HCT116 (cell line): ENCODE measurements around the gene NR1H3. TPM values are rescaled to one million over a fixed set of nuclear protein-coding genes. Genes with fewer than 3 reads are reported as not detected.

ENCODE experiments used
- ATAC-seq: fragments of 200-7000 bp; cut with Tn5 transposase; 2 replicates; pipeline ENCODE4 v1.9.1; 2020; ENCODE audit warnings: mild to moderate bottlenecking, moderate library complexity
- BruUV-seq: library from RNA; stranded (reverse); fragments of 400-500 nt; replicated peaks from 2 replicates; lab custom pipeline; 2021; lab: Mats Ljungman, UMichigan
- CTCF ChIA-PET: fragments of 300-600 bp; sonication (Branson Sonifier 250); formaldehyde crosslinking; loops from one replicate; lab custom pipeline; 2021; ENCODE audit warnings: antibody characterized with exemption; lab: Charles Lee
- POLR2A ChIA-PET: fragments of 300-600, 350-600 bp; sonication (Branson Sonifier 250); formaldehyde crosslinking; loops from one replicate; lab custom pipeline; 2021; ENCODE audit warnings: antibody characterized with exemption; lab: Charles Lee
- RAD21 ChIA-PET, 2 experiments: fragments of 300-600 bp; sonication (Branson Sonifier 250); formaldehyde crosslinking; loops; one replicate each; lab custom pipeline; 2023; ENCODE audit warnings: low total read pairs in 2 of 2; ENCODE audit not compliant: uncharacterized antibody in 2 of 2, unreplicated experiment in 2 of 2, low non-redundant PET in 1 of 2; lab: Charles Lee
- DNase-seq: peaks from one replicate; pipeline ENCODE4 v3.0.0-alpha.2; 2010; ENCODE audit warnings: low read depth, low spot score
- H2AFZ ChIP-seq: fragments of 200-600 bp; shearing (Covaris generic), sonication (generic); 2 replicates; pipeline ENCODE4 v1.6.1; 2017; ENCODE audit warnings: low read depth, mixed run types, mixed read lengths, antibody characterized with exemption, low read length; ENCODE audit not compliant: poor library complexity, severe bottlenecking
- H3K27ac ChIP-seq: 2 replicates; pipeline ENCODE4 v1.5.1; 2012; ENCODE audit warnings: low read depth, low read length
- H3K27me3 ChIP-seq: fragments of 200-600 bp; sonication (generic); 2 replicates; pipeline ENCODE4 v1.6.1; 2016; ENCODE audit warnings: mixed run types, low read length, mixed read lengths; ENCODE audit not compliant: insufficient read depth
- H3K36me3 ChIP-seq, 2 experiments: fragments of 200-500 bp in 1 of 2; fragments of 200-600 bp in 1 of 2; sonication (Bioruptor generic) in 1 of 2; sonication (generic) in 1 of 2; 2 replicates each; pipeline versions ENCODE4 v1.5.1 to v1.6.1; 2014 to 2016; ENCODE audit warnings: low read length in 2 of 2, inconsistent platforms in 1 of 2, mixed read lengths in 1 of 2, mixed run types in 1 of 2; ENCODE audit not compliant: insufficient read depth in 2 of 2, control insufficient read depth in 1 of 2
- H3K4me1 ChIP-seq, 2 experiments: fragments of 200-600 bp in 1 of 2; sonication (generic) in 1 of 2; 2 replicates each; pipeline versions ENCODE4 v1.5.1 to v1.6.1; 2012 to 2017; ENCODE audit warnings: low read length in 2 of 2, inconsistent platforms in 1 of 2, mild to moderate bottlenecking in 1 of 2, mixed read lengths in 1 of 2, mixed run types in 1 of 2, moderate library complexity in 1 of 2; ENCODE audit not compliant: insufficient read depth in 2 of 2, control insufficient read depth in 1 of 2
- H3K4me2 ChIP-seq: fragments of 200-600 bp; sonication (generic); 2 replicates; pipeline ENCODE4 v1.6.1; 2017; ENCODE audit warnings: mixed run types, low read length, mixed read lengths
- H3K4me3 ChIP-seq, 2 experiments: fragments of 200-600 bp in 1 of 2; sonication (generic) in 1 of 2; replicated peaks in 1 of 2; 2 replicates each; pipeline ENCODE4 v1.5.1; 2011 to 2016; ENCODE audit warnings: low read length in 2 of 2, control low read depth in 1 of 2, low read depth in 1 of 2, mild to moderate bottlenecking in 1 of 2, mixed read lengths in 1 of 2, mixed run types in 1 of 2
- H3K79me2 ChIP-seq: fragments of 200-600 bp; sonication (generic); 2 replicates; pipeline ENCODE4 v1.6.1; 2017; ENCODE audit warnings: mild to moderate bottlenecking, mixed run types, low read length, moderate library complexity, mixed read lengths; ENCODE audit not compliant: insufficient read depth
- H3K9ac ChIP-seq: fragments of 200-600 bp; sonication (generic); 2 replicates; pipeline ENCODE4 v1.6.1; 2016; ENCODE audit warnings: low read length, mixed read lengths
- H3K9me2 ChIP-seq: fragments of 200-600 bp; sonication (generic), shearing (Covaris generic); 2 replicates; pipeline ENCODE4 v1.6.1; 2017; ENCODE audit warnings: mixed run types, mild to moderate bottlenecking, moderate library complexity; ENCODE audit not compliant: insufficient read depth
- H3K9me3 ChIP-seq, 2 experiments: fragments of 200-500 bp in 1 of 2; fragments of 200-600 bp in 1 of 2; sonication (Bioruptor generic) in 1 of 2; sonication (generic) in 1 of 2; 2 replicates each; pipeline ENCODE4 v1.6.1; 2014 to 2017; ENCODE audit warnings: low read length in 2 of 2, mixed read lengths in 2 of 2, inconsistent platforms in 1 of 2, low read depth in 1 of 2, mild to moderate bottlenecking in 1 of 2, mixed run types in 1 of 2, moderate library complexity in 1 of 2; ENCODE audit not compliant: control insufficient read depth in 1 of 2, insufficient read depth in 1 of 2
- H4K20me1 ChIP-seq: fragments of 200-600 bp; sonication (generic), shearing (Covaris generic); 2 replicates; pipeline ENCODE4 v1.6.1; 2017; ENCODE audit warnings: mixed run types, mild to moderate bottlenecking, moderate library complexity; ENCODE audit not compliant: insufficient read depth
- CBX3 ChIP-seq: IDR thresholded peaks from 2 replicates; pipeline ENCODE4 v1.6.1; 2012; ENCODE audit warnings: low read depth
- EGR1 ChIP-seq: IDR thresholded peaks from 2 replicates; pipeline ENCODE4 v1.6.1; 2012; ENCODE audit warnings: low read depth
- EZH2 ChIP-seq: fragments of 200-600 bp; sonication (generic); IDR thresholded peaks from 2 replicates; pipeline ENCODE4 v1.6.1; 2017; ENCODE audit warnings: antibody characterized with exemption, mixed run types
- POLR2A ChIP-seq: IDR thresholded peaks from 2 replicates; pipeline ENCODE4 v1.7.0; 2011; ENCODE audit warnings: borderline replicate concordance; ENCODE audit not compliant: insufficient read depth, insufficient read length; ENCODE audit errors: extremely low read depth
- POLR2AphosphoS5 ChIP-seq: IDR thresholded peaks from 2 replicates; pipeline ENCODE4 v1.6.1; 2011; ENCODE audit warnings: mild to moderate bottlenecking, low read depth, low read length, moderate library complexity
- SP1 ChIP-seq: IDR thresholded peaks from 2 replicates; pipeline ENCODE4 v1.6.1; 2012; ENCODE audit warnings: low read depth
- SRF ChIP-seq: IDR thresholded peaks from 2 replicates; pipeline ENCODE4 v1.6.1; 2012; ENCODE audit warnings: low read depth
- TCF7L2 ChIP-seq: IDR thresholded peaks from 2 replicates; pipeline ENCODE4 v1.7.0; 2011; ENCODE audit warnings: borderline replicate concordance, inconsistent platforms; ENCODE audit not compliant: insufficient read depth, insufficient read length; ENCODE audit errors: extremely low read depth
- ZNF274 ChIP-seq: fragments of 200-500 bp; sonication (Bioruptor generic); IDR thresholded peaks from 2 replicates; pipeline ENCODE4 v1.6.1; 2014; ENCODE audit warnings: mild to moderate bottlenecking, low read depth, low read length, inconsistent platforms
- intact Hi-C: fragments of 100-400 bp; cut with micrococcal nuclease; formaldehyde crosslinking; loops from 2 replicates; pipeline ENCODE4 v1.10.0; 2022
- total RNA-seq: library from RNA; stranded (reverse); gene quantifications from one replicate; pipeline ENCODE4 v1.2.1, GENCODE V29; 2021; ENCODE audit not compliant: unreplicated experiment
- TF ChIP-seq, protein P1 (sequence below): IDR thresholded peaks from 2 replicates; pipeline ENCODE4 v1.6.1; 2011; ENCODE audit warnings: mild to moderate bottlenecking, low read length, moderate library complexity; ENCODE audit not compliant: insufficient replicate concordance; ENCODE audit errors: extremely low read depth
- TF ChIP-seq, protein P2 (sequence below): IDR thresholded peaks from 2 replicates; pipeline ENCODE4 v1.6.1; 2012; ENCODE audit warnings: low read depth
- TF ChIP-seq, protein P3 (sequence below), 3 experiments: fragments of 200-600 bp in 1 of 3; sonication (generic) in 1 of 3; IDR thresholded peaks in 2 of 3; conservative IDR thresholded peaks in 1 of 3; 2 replicates each; pipeline ENCODE4 v1.5.1; 2012 to 2017; ENCODE audit warnings: low read depth in 2 of 3, low read length in 2 of 3, antibody characterized with exemption in 1 of 3, borderline replicate concordance in 1 of 3, control low read depth in 1 of 3, mild to moderate bottlenecking in 1 of 3, mixed read lengths in 1 of 3, mixed run types in 1 of 3, moderate library complexity in 1 of 3; ENCODE audit not compliant: insufficient read depth in 1 of 3

NR1H3 gene
- total RNA-seq, 1 experiment from 2014 or later, result 23.5 TPM

DNA sequence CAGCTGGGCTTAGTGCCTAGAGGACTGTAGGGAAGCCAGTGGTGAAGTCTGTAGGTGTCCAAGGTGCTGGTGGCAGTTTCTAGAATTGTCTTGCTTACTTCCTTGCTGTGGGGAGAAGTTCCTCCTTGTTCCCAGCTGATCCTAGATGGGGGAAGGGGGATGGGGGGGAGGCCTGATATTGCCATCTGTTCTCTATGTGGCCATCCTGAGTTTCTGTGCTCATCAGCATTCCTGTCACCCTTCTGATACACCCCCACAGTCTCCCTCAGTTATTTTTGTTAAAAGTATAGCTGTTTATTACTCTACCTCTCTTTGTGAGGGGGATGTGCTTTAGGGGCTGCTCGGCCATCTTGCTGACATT lies 48.7 kb downstream of the NR1H3 start:
- intact Hi-C loops, result no loop called here
- H3K9ac ChIP-seq, result no peak overlapping the region
- no peaks in the 10 kb centered on the region for H3K27me3 ChIP-seq
- H2AFZ ChIP-seq, result no peak overlapping the region
- BruUV-seq, result no TSS peak
- TF ChIP-seq EZH2, result no peak
- TF ChIP-seq ZNF274, result no peak
- TF ChIP-seq SRF, result no peak
- no peak for TF ChIP-seq CBX3
- TF ChIP-seq SP1, result no peak
- TF ChIP-seq, protein P1, sequence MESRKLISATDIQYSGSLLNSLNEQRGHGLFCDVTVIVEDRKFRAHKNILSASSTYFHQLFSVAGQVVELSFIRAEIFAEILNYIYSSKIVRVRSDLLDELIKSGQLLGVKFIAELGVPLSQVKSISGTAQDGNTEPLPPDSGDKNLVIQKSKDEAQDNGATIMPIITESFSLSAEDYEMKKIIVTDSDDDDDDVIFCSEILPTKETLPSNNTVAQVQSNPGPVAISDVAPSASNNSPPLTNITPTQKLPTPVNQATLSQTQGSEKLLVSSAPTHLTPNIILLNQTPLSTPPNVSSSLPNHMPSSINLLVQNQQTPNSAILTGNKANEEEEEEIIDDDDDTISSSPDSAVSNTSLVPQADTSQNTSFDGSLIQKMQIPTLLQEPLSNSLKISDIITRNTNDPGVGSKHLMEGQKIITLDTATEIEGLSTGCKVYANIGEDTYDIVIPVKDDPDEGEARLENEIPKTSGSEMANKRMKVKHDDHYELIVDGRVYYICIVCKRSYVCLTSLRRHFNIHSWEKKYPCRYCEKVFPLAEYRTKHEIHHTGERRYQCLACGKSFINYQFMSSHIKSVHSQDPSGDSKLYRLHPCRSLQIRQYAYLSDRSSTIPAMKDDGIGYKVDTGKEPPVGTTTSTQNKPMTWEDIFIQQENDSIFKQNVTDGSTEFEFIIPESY, result no peak
- H3K79me2 ChIP-seq, result no peaks in the 10 kb centered on the region
- no peaks in the 10 kb centered on the region for H4K20me1 ChIP-seq
- H3K4me2 ChIP-seq, result no peak overlapping the region
- POLR2A ChIA-PET, result no interaction called here
- H3K9me2 ChIP-seq, result no peaks in the 10 kb centered on the region
- RAD21 ChIA-PET, result no interaction called here
- H3K36me3 ChIP-seq, result peaks cover 28% of the 10 kb centered on the region in 2 experiments
- H3K27ac ChIP-seq, result no peak overlapping the region
- ATAC-seq (no peak), DNase-seq (no peak)
- CTCF ChIA-PET, result no interaction called here
- no peak overlapping the region for H3K4me3 ChIP-seq
- H3K4me1 ChIP-seq, result no peaks in the 10 kb centered on the region
- H3K9me3 ChIP-seq, result no peaks in the 10 kb centered on the region

DNA sequence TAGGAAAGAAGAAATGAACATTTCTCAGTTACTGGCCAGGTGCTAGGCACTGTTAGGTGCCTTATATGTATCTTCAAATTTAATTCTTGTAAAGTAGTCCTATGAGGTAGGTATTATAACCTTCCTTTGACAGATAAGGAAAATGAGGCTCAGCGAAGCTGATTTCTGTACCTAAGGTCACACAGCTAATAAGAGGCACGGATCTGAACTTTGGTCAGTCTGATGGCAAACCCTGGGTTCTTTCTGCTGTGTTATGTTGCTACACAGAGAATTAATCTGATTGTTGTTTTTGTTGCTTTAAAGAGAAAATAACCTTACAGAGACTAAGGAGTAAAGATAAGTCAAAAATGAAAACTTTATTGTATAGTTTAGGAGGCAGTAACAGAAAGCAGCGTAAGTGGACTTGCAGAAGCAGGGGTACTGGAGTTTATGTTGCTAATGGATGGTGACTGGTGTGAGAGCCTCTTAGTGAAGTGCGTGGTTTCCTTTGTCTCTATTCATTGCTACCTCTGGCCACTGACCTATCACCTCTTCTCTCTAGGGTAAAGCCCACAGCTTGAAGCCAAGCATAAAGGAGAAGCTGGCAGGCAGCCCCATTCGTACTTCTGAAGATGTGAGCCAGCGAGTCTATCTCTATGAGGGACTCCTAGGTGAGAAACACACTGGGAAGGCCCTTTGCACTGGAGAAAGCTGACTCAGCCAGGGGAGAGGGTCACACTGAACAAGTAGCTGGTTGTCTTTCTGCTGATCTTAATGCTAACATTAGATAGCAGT lies 50.4 kb downstream of the NR1H3 start:
- intact Hi-C loops, result no loop called here
- H3K4me3 ChIP-seq, result no peak overlapping the region
- no peak overlapping the region for H2AFZ ChIP-seq
- H3K79me2 ChIP-seq, result no peaks in the 10 kb centered on the region
- H3K4me1 ChIP-seq, result no peaks in the 10 kb centered on the region
- RAD21 ChIA-PET, result no interaction called here
- DNase-seq (no peak), ATAC-seq (no peak)
- H3K27me3 ChIP-seq, result no peaks in the 10 kb centered on the region
- peaks cover 25 to 33% of the 10 kb centered on the region in 2 experiments for H3K36me3 ChIP-seq
- no peaks in the 10 kb centered on the region for H3K9me2 ChIP-seq
- POLR2A ChIA-PET, result no interaction called here
- H3K27ac ChIP-seq, result no peak overlapping the region
- H4K20me1 ChIP-seq, result no peaks in the 10 kb centered on the region
- no peak overlapping the region for H3K9ac ChIP-seq
- H3K9me3 ChIP-seq, result no peaks in the 10 kb centered on the region
- H3K4me2 ChIP-seq, result no peak overlapping the region
- CTCF ChIA-PET, result interaction anchor here (0.6 kb wide), 1 partner anchor 970 kb away, joined by 4 read pairs; no protein-coding TSS in a partner anchor
- no TSS peak for BruUV-seq
- TF ChIP-seq ZNF274, result no peak
- TF ChIP-seq, protein P2, sequence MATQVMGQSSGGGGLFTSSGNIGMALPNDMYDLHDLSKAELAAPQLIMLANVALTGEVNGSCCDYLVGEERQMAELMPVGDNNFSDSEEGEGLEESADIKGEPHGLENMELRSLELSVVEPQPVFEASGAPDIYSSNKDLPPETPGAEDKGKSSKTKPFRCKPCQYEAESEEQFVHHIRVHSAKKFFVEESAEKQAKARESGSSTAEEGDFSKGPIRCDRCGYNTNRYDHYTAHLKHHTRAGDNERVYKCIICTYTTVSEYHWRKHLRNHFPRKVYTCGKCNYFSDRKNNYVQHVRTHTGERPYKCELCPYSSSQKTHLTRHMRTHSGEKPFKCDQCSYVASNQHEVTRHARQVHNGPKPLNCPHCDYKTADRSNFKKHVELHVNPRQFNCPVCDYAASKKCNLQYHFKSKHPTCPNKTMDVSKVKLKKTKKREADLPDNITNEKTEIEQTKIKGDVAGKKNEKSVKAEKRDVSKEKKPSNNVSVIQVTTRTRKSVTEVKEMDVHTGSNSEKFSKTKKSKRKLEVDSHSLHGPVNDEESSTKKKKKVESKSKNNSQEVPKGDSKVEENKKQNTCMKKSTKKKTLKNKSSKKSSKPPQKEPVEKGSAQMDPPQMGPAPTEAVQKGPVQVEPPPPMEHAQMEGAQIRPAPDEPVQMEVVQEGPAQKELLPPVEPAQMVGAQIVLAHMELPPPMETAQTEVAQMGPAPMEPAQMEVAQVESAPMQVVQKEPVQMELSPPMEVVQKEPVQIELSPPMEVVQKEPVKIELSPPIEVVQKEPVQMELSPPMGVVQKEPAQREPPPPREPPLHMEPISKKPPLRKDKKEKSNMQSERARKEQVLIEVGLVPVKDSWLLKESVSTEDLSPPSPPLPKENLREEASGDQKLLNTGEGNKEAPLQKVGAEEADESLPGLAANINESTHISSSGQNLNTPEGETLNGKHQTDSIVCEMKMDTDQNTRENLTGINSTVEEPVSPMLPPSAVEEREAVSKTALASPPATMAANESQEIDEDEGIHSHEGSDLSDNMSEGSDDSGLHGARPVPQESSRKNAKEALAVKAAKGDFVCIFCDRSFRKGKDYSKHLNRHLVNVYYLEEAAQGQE, result no peak
- TF ChIP-seq EGR1, result no peak
- no peak for TF ChIP-seq POLR2AphosphoS5
- no peak for TF ChIP-seq TCF7L2
- no peak for TF ChIP-seq POLR2A
- TF ChIP-seq, protein P3, sequence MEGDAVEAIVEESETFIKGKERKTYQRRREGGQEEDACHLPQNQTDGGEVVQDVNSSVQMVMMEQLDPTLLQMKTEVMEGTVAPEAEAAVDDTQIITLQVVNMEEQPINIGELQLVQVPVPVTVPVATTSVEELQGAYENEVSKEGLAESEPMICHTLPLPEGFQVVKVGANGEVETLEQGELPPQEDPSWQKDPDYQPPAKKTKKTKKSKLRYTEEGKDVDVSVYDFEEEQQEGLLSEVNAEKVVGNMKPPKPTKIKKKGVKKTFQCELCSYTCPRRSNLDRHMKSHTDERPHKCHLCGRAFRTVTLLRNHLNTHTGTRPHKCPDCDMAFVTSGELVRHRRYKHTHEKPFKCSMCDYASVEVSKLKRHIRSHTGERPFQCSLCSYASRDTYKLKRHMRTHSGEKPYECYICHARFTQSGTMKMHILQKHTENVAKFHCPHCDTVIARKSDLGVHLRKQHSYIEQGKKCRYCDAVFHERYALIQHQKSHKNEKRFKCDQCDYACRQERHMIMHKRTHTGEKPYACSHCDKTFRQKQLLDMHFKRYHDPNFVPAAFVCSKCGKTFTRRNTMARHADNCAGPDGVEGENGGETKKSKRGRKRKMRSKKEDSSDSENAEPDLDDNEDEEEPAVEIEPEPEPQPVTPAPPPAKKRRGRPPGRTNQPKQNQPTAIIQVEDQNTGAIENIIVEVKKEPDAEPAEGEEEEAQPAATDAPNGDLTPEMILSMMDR (IDR thresholded peaks at IDR 0.05 in 2 of 3, conservative IDR thresholded peaks at IDR 0.05 in 1 of 3; ENCODE audit: borderline replicate concordance in 1 of 3, insufficient read depth in 1 of 3, low read depth in 2 of 3, low read length in 2 of 3), result no peak
- no peak for TF ChIP-seq SP1
